HCEC 1CT (cell line): ENCODE measurements around the gene RAVER2.
"Not testable (repeated sequence)": the region's sequence is repeated elsewhere in the genome, so short reads cannot be mapped to it uniquely, and the experiment has no call there.

ENCODE experiments used
- DNase-seq: peaks from one replicate; pipeline ENCODE4 v3.0.0-alpha.2; 2017

The RAVER2 gene

GRCh38 chr1:64814427-64814826, 69.6 kb downstream of the RAVER2 start:
- no peak for DNase-seq

- not testable (repeated sequence) for DNase-seq
Measured at GRCh38 chr1:64817364-64817763, 72.5 kb downstream of the RAVER2 start.

DNA sequence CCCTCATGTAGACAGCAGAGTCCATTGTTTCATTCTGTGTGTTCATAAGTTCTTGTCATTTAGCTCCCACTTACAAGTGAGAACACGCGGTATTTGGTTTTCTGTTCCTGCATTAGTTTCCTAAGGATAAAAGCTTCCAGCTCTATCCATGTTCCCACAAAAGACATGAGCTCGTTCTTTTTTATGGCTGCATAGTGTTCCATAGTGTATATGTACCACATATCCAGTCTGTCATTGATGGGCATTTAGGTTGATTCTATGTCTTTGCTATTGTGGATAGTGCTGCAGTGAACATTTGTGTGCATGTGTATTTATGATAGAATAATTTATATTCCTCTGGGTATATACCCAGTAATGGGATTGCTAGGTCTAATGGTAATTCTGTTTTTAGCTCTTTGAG, 75.7 kb downstream of the RAVER2 start:
- DNase-seq: not testable (repeated sequence)

GRCh38 chr1:64822621-64823020, 77.7 kb downstream of the RAVER2 start:
- DNase-seq: peak; percentile 75

GRCh38 chr1:64823691-64824476, 79.0 kb downstream of the RAVER2 start:
- peak; percentile 79 for DNase-seq

DNA sequence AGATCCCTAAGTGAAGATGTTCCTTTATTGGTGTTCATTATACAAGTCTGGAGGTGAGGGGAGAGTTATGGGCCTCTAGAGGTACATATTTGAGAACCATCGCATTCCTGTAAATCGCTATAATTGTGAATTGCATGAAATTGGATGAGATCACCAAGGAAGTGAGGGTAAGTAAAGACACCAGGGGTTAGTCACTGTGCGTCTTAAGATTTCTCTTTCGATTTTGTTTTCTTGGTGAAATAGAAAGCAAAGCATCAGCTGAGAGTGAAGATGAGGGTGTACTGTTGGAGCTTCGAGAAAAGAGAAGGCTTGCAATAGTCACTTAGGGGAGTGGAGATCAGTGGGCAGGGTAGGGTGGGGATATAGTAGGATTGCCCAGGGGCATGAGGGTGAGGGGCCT, 82.1 kb downstream of the RAVER2 start:
- DNase-seq: no peak

GRCh38 chr1:64828829-64829228, 84.0 kb downstream of the RAVER2 start:
- no peak for DNase-seq

GRCh38 chr1:64829411-64830029, 84.6 kb downstream of the RAVER2 start:
- DNase-seq: no peak

- no peak for DNase-seq
Measured at GRCh38 chr1:64830030-64830651, 85.3 kb downstream of the RAVER2 start.

DNA sequence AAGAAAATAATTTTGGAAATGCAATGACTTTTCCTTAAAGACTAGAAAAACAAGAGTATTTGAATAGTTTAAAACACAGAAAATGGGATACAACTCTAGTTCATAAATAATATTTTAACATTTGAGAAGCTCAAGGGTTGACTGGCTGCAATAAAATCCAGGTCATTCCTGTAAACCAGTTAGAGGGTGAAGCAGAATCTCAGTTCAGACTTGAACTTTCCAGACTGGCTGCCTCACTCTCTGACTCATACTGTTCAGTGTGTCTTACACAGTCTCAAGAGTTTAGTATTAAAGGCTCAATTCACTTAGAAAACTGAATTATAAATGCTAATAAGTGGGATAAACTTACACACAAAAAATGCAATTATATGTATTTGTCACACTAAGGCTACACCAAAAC, 89.9 kb downstream of the RAVER2 start:
- DNase-seq: peak; percentile 23

GRCh38 chr1:64836802-64837201, 91.9 kb downstream of the RAVER2 start:
- DNase-seq: no peak

- DNase-seq: no peak
Measured at GRCh38 chr1:64838486-64838885, 93.6 kb downstream of the RAVER2 start.

DNA sequence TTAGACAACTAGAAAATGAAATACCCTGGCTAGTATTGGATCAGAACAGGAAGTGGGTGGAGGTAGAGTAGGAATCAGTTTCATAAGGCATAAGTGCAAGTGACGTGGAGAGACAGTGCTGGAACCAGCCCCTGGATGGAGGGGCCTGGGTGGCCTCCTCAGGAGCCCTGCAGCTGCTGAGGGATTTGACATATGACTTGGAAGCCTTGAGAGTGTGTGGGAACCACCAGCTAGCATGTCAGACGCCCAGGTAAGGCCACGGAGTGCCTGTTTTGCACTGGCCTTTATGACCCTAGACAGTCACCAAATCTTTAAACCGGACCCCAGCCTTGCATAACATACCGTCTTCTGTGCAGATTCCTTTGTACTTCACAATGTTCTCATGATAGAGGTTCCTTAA, 94.4 kb downstream of the RAVER2 start:
- no peak for DNase-seq

DNA sequence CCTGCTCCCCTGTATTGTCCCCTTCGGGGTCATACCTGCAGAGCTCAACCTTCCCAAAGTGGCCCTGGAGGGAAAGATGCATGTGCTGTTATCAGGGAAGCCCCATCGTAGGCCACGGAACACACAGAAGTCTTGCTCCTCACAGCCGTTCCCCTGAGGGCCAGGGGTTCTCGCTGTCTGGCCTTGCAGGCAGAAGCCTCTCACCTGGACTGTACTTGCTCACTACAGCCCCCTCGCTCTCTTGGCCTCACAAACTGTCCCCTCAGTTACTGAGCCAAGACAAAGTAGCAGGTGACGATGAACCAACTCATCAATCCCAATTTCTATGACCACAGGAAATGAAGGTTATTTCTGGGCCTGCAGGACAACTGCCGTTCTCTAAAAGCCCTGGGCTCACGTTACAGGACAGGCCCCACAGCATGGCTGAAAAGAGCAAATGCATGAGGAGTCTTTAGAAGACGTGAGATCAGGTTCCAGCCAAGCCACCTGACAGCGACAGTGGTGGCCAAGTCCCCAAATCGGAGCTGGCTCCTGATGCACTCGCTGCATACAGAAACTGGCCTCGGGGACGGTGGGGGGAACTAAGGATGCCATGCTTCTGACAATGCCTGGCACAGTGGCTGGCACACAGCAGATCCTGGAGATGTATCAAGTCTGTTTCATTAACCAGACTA, 95.0 kb downstream of the RAVER2 start:
- DNase-seq: no peak

GRCh38 chr1:64841330-64842065, 96.6 kb downstream of the RAVER2 start:
- DNase-seq: no peak

DNA sequence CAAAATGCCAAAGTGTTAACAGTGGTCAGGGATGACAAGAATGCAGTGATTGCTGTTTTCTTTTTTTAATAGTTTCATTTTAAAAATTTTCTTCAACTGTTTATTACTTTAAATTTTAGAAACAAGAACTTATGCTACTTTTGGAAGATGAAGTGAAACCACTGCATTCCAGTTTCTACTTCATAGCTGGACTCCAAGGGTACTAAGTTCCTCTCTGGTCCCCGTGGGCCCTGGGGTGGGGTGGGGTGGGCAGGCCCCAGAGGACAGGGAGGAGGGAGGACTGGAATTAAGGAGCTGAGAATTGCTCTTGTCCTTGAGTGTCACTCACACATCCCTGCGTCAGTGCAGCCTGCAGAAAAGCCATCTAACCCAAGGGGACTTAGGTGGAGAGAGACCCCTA, 97.3 kb downstream of the RAVER2 start:
- DNase-seq: no peak

DNA sequence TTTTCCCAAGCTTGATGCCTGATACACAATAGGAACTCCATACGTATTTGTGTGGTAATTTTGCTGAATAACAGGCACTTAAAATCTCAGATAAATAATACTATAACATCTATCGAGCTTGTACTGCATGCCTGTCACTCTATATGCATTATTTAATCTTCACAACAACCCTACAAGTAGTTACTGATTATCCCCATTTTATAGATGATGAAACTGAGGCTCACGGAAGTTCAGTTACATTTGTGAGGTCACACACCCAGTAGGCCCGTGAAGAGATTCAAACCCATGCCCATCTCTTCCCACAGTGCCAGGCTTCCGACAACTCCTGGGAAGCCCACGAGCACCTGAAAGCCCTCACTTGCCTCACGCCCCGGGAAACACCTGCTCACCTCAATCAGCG, 98.8 kb downstream of the RAVER2 start:
- no peak for DNase-seq

DNA sequence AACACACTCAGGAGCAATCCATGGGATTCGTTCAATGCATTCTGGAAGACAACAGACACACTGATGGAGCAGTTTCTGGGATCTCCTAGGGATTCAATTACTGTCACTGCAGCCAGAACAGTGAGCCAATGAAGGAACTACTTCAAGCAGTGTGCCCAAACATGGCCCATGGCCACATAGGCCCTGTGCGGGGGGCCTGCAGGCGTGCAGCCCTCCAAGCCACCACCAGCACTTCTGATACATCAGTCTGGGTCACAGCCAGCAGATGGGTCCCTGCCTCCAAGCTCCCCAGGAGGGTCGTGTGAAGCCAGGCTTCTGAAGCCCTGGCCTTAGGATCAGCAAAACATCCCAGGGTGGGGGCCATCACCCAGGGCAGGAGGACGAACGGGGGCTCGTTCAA, 99.3 kb downstream of the RAVER2 start:
- no peak for DNase-seq

DNA sequence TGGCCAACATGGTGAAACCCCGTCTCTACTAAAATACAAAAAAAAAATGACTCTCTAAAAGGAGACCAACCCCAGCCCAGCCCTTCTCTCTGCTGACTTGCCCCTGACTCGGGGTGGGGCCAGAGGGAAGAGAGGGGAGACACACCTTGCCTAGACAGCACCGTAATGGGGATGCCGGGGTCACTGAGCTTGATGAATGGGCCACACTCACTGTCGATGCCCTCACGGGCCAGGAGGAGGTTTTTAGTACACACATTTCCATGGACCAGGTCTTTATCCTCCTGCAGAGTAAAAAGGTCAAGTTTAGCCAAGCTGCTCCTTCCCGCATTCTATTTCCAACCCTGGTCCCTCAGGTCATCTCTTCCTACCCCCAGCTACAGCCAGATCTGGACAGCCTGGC, 99.7 kb downstream of the RAVER2 start:
- DNase-seq: no peak

DNA sequence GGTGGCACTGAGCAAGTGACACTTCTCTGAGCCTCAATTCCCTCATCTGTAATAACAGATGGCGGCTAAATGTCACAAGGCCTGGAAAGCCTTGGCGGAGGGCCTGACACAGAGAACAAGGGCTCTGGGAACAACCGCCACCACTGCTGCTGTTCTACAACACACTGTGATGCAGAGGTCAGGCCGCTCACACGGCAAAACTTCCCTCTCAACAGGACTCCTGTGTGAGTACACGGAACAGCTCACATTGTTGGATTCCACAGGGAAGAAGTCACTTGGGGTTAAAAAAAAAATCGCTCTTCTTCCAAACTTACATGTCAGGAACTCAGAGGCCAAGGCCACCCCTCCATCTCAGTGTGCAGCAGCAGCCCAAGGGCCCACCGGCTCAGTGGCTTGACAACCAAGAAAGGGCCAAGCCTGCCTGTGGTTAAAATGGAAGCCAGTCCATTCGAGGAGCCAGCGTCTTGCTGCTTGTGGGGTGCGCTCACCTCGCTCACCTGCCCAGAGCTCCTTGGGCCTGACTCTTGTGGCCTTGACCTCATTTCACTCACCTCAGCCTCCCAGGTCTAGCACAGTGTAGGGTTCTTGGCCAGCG, 101.1 kb downstream of the RAVER2 start:
- no peak for DNase-seq

DNA sequence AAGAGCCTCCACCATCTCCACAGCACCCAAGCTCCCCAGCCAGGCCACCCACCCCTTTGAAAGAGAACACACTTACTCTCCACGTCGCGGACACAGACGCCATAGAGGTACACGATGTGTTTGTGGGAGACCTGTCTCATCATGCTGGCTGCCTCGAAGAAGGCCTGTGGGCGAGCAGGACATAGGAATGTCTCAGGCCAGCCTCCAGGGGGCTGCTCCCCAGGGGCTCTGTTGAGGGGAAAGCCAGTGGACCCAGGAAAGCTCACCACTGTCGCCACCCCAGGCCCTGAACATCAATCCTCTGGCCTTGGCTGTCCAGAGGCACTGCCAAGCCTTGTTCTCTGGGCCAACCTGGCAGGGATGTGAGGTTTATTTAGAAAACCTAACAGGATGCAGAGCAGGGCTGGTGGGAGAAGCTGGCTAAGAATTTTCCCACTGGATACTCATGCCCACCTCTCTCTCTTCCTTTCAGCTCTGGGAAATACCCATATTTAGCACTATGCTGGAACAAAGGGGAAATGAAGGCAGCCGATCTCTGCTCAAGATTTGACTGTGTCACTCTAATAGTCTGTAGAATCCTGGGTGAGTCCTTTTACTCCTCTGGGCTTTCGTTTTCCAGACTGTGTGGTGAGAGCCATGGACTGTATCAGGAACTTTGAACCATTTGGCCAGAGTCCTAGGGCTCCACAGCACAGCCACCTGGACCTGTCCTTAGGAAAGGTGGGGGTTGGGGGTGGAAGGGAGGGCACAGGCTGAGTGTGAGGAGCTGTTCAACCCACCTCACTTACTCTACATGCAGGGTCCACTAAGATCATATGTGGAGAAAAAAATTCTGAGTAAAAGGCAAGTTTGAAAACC, 101.9 kb downstream of the RAVER2 start:
- no peak for DNase-seq

GRCh38 chr1:64847666-64848065, 102.8 kb downstream of the RAVER2 start:
- no peak for DNase-seq
